ENCODE measurements around the gene MDGA2. TPM values are rescaled to one million over a fixed set of nuclear protein-coding genes. Genes with fewer than 3 reads are reported as not detected.

The MDGA2 gene
- total and polyA plus RNA-seq, 9 of the 15 experiments (the other 6 are each of a cell fraction or from before 2014, with no cell fraction given), result 0.01 to 0.18 (median 0.03) TPM; not detected in 5

- Histone ChIP-seq H3K9ac (ENCODE audit: insufficient read depth in 1 of 2, low read depth in 2 of 2, low read length in 2 of 2) (no peak overlapping the region), H3K36me3 (ENCODE audit: control insufficient read depth, insufficient read depth, low read length) (no peaks in the 10 kb centered on the region), H4K20me1 (replicated peaks; ENCODE audit: control insufficient read depth, insufficient read depth, low read length) (no peaks in the 10 kb centered on the region), H3K27ac (ENCODE audit: extremely low read depth, low read depth, low read length) (no peak overlapping the region), H3K27me3 (ENCODE audit: control insufficient read depth in 2 of 2, insufficient read depth in 2 of 2, low read length in 2 of 2) (no peaks in the 10 kb centered on the region), H3K9me1 (ENCODE audit: control insufficient read depth, insufficient read depth, low read length) (no peaks in the 10 kb centered on the region), H3K9me3 (replicated peaks; ENCODE audit: control insufficient read depth, insufficient read depth, low read depth, low read length) (no peaks in the 10 kb centered on the region; the same call in 1 of the 2 replicates), H3K4me1 (replicated peaks in 1 of 2; ENCODE audit: control insufficient read depth in 2 of 2, insufficient read depth in 2 of 2, low read length in 2 of 2) (no peaks in the 10 kb centered on the region), H3K4me3 (no peak overlapping the region), H3K79me2 (ENCODE audit: control insufficient read depth, insufficient read depth, low read length) (no peaks in the 10 kb centered on the region), H3K4me2 (ENCODE audit: insufficient read depth, low read length) (no peak overlapping the region), H2AFZ (ENCODE audit: low read depth, low read length) (no peak overlapping the region)
- POLR2A ChIA-PET, result no interaction called here
- DNase-seq (ENCODE audit: extremely low read depth in 1 of 4, low spot score in 3 of 4), result no peak
- in situ Hi-C loops (cut with MboI) (no loop called here), intact Hi-C loops (cut with micrococcal nuclease) (no loop called here)
- CTCF ChIA-PET (ENCODE audit: low intra/inter-chr PET ratio), result no interaction called here
- 4% methylated on average over 5 of the region's 5 CpGs for WGBS (ENCODE audit: insufficient coverage, low coverage, missing lambda C conversion rate)
- no TSS peak for BruUV-seq (replicated peaks)
- no peak for ATAC-seq
- FAIRE-seq, result no peak
- no peak for TF ChIP-seq USF1 (CRISPR knock-in tag; IDR thresholded peaks at IDR 0.05)
- no peak for TF ChIP-seq HNRNPH1 (optimal IDR thresholded peaks at IDR 0.05; ENCODE audit: low read depth, low read length)
- no peak for TF ChIP-seq SMARCE1 (IDR thresholded peaks at IDR 0.05)
- no peak for TF ChIP-seq PML (IDR thresholded peaks at IDR 0.05; ENCODE audit: low read length)
- TF ChIP-seq ARID4B (CRISPR knock-in tag; IDR thresholded peaks at IDR 0.05), result no peak
- TF ChIP-seq LEF1 (IDR thresholded peaks at IDR 0.05), result no peak
- no peak for TF ChIP-seq CTBP1 (IDR thresholded peaks at IDR 0.05; ENCODE audit: borderline replicate concordance)
- no peak for TF ChIP-seq ZNF384 (IDR thresholded peaks at IDR 0.05; ENCODE audit: low read depth, low read length)
- no peak for TF ChIP-seq GTF2E2 (tag; IDR thresholded peaks at IDR 0.05)
- TF ChIP-seq NEUROD1 (IDR thresholded peaks at IDR 0.05; ENCODE audit: borderline replicate concordance, low read depth, low read length, partially characterized antibody), result no peak
- TF ChIP-seq KLF16 (IDR thresholded peaks at IDR 0.05), result no peak
- TF ChIP-seq CTCF (IDR thresholded peaks at IDR 0.05 in 2 of 3, conservative IDR thresholded peaks at IDR 0.05 in 1 of 3; ENCODE audit: insufficient read depth in 2 of 3, low read depth in 1 of 3, low read length in 3 of 3), result no peak
- TF ChIP-seq PHF21A (IDR thresholded peaks at IDR 0.05; ENCODE audit: borderline replicate concordance, low read depth), result no peak
- TF ChIP-seq ZMIZ1 (IDR thresholded peaks at IDR 0.05; ENCODE audit: low read depth in 2 of 2, low read length in 2 of 2), result no peak
These were observed 263.9 kb downstream of the MDGA2 start for GRCh38 chr14:47411523-47411922.

Measured in K562 (cell line).